Lung (tissue), 12 donors: ENCODE results near the gene DLST. TPM values are rescaled to one million over a fixed set of nuclear protein-coding genes. Genes with fewer than 3 reads are reported as not detected.

ENCODE experiments used
- ATAC-seq: fragments of 200-7000 bp; cut with Tn5 transposase; one replicate; pipeline ENCODE4 v1.9.1; 2020; ENCODE audit warnings: moderate number of reproducible peaks; ENCODE audit not compliant: insufficient read depth, low FRiP score
- DNase-seq, 3 donors: peaks; one replicate each; pipeline ENCODE4 v3.0.0-alpha.2; 2013 to 2017
- H3K27ac ChIP-seq, 2 donors: one replicate each; pipeline ENCODE4 v1.5.1; 2013; ENCODE audit warnings: mild to moderate bottlenecking in 2 of 2, moderate library complexity in 2 of 2, control low read depth in 1 of 2, inconsistent platforms in 1 of 2, low read depth in 1 of 2, low read length in 1 of 2
- H3K27me3 ChIP-seq, 3 donors: one replicate each; pipeline ENCODE4 v1.5.1; 2013; ENCODE audit warnings: low read length in 2 of 3; ENCODE audit not compliant: control insufficient read depth in 3 of 3, insufficient read depth in 3 of 3
- H3K36me3 ChIP-seq, 4 donors: one replicate each; pipeline ENCODE4 v1.5.1; 2013; ENCODE audit warnings: low read length in 4 of 4, mild to moderate bottlenecking in 1 of 4, moderate library complexity in 1 of 4; ENCODE audit not compliant: control insufficient read depth in 4 of 4, insufficient read depth in 4 of 4
- H3K4me1 ChIP-seq, 5 donors: one replicate each; pipeline ENCODE4 v1.5.1; 2013; ENCODE audit warnings: low read length in 5 of 5, mild to moderate bottlenecking in 2 of 5, moderate library complexity in 1 of 5; ENCODE audit not compliant: control insufficient read depth in 5 of 5, insufficient read depth in 5 of 5
- H3K4me3 ChIP-seq: one replicate; pipeline ENCODE4 v1.5.1; 2013; ENCODE audit warnings: mild to moderate bottlenecking, control low read depth, moderate library complexity
- H3K9ac ChIP-seq, 2 donors: one replicate each; pipeline ENCODE4 v1.5.1; 2013; ENCODE audit warnings: low read length in 2 of 2, control low read depth in 1 of 2; ENCODE audit not compliant: insufficient read depth in 1 of 2
- H3K9me3 ChIP-seq, 4 donors: one replicate each; pipeline ENCODE4 v1.5.1; 2013; ENCODE audit warnings: low read length in 3 of 4, mild to moderate bottlenecking in 1 of 4, moderate library complexity in 1 of 4; ENCODE audit not compliant: control insufficient read depth in 4 of 4, insufficient read depth in 3 of 4
- CTCF ChIP-seq: IDR thresholded peaks from 2 replicates; pipeline ENCODE4 v1.5.1; 2012; ENCODE audit warnings: mild to moderate bottlenecking; ENCODE audit errors: control extremely low read depth, extremely low read depth
- WGBS, 2 donors: extraction: QIAGEN DNeasy Blood & Tissue Kit; methylation state at CpG; one replicate each; pipeline ENCODE4 v1.1.7; 2013; 5-methylcytosine and 5-hydroxymethylcytosine counted together
- polyA plus RNA-seq, 2 donors: library from polyadenylated mRNA; stranded (reverse); fragments of 200-250 nt; gene quantifications; one replicate each; pipeline ENCODE4 v1.2.1, GENCODE V29; 2013
- total RNA-seq, 2 donors: library from RNA; depleted of rRNA in 1 of 2; stranded (reverse); fragments of >200 nt in 1 of 2; gene quantifications; one replicate each; pipeline ENCODE4 v1.2.1, GENCODE V29; 2014 to 2021
- donor health status: control.
- donor health status: control.
- donor health status: Bipolar disorder and iron deficiency.
- donor health status: healthy.
- donor health status: DM: yes; HTN: yes; CAD: no.

Gene DLST
- total and polyA plus RNA-seq, 4 donors = 37.3 to 79.1 (median 69.5) TPM

- no peak for TF ChIP-seq CTCF
- no peaks in the 10 kb centered on the region for H3K27me3 ChIP-seq
- no peak overlapping the region for H3K27ac ChIP-seq
- peaks cover 45 to 58% (median 46%) of the 10 kb centered on the region in 4 donors for H3K36me3 ChIP-seq
- H3K9me3 ChIP-seq = peaks cover 0 to 1% (median 0%) of the 10 kb centered on the region in 4 donors
- WGBS, 2 donors = 81 to 82% methylated on average over 10 of the region's 10 CpGs
- no peak overlapping the region for H3K9ac ChIP-seq
- peaks cover 0 to 12% (median 4%) of the 10 kb centered on the region in 5 donors for H3K4me1 ChIP-seq
- DNase-seq = no peak
- ATAC-seq = no peak
- H3K4me3 ChIP-seq = no peak overlapping the region
Measured at GRCh38 chr14:74902941-74903705, 21.4 kb downstream of the DLST start.

- no peak overlapping the region for H3K27ac ChIP-seq
- no peak for DNase-seq
- H3K36me3 ChIP-seq = peaks cover 29 to 41% (median 29%) of the 10 kb centered on the region in 4 donors
- H3K9me3 ChIP-seq = peaks cover 0 to 1% (median 0%) of the 10 kb centered on the region in 4 donors
- no peak overlapping the region for H3K9ac ChIP-seq
- 89 to 91% methylated on average over 6 of the region's 6 CpGs for WGBS, 2 donors
- no peak for ATAC-seq
- no peaks in the 10 kb centered on the region for H3K27me3 ChIP-seq
- H3K4me3 ChIP-seq = no peak overlapping the region
- no peak for TF ChIP-seq CTCF
- H3K4me1 ChIP-seq = peaks cover 0 to 14% (median 4%) of the 10 kb centered on the region in 5 donors
Measured at GRCh38 chr14:74904635-74905503, 23.2 kb downstream of the DLST start.

- H3K4me1 ChIP-seq = peaks cover 0 to 14% (median 4%) of the 10 kb centered on the region in 5 donors
- H3K27me3 ChIP-seq = no peaks in the 10 kb centered on the region
- H3K36me3 ChIP-seq = peaks cover 21 to 36% (median 21%) of the 10 kb centered on the region in 4 donors
- peaks cover 0 to 1% (median 0%) of the 10 kb centered on the region in 4 donors for H3K9me3 ChIP-seq
- H3K27ac ChIP-seq = no peak overlapping the region
- ATAC-seq (peak; percentile 71), DNase-seq (peak; percentile 58 to 71 (median 62))
- H3K9ac ChIP-seq = no peak overlapping the region
- TF ChIP-seq CTCF = peak; percentile 83
- H3K4me3 ChIP-seq = no peak overlapping the region
- 44 to 48% methylated on average over 14 of the region's 14 CpGs for WGBS, 2 donors
Measured at GRCh38 chr14:74905595-74906142, 24.0 kb downstream of the DLST start.
